Osteocyte (in vitro differentiated cells): ENCODE measurements around the gene CDC6. TPM values are rescaled to one million over a fixed set of nuclear protein-coding genes. Genes with fewer than 3 reads are reported as not detected.
"Not testable (repeated sequence)": the region's sequence is repeated elsewhere in the genome, so short reads cannot be mapped to it uniquely, and the experiment has no call there.

Source experiments
- DNase-seq: peaks from one replicate; pipeline ENCODE4 v3.0.0; 2021; ENCODE audit warnings: mixed read lengths; ENCODE audit not compliant: unreplicated experiment; ENCODE audit errors: extremely low spot score
- H3K27ac Mint-ChIP-seq: one replicate; pipeline ENCODE4 v1.8.0; 2021; ENCODE audit warnings: mild to moderate bottlenecking, mixed read lengths; ENCODE audit not compliant: unreplicated experiment
- H3K27me3 Mint-ChIP-seq: one replicate; pipeline ENCODE4 v1.8.0; 2021; ENCODE audit warnings: mixed read lengths; ENCODE audit not compliant: unreplicated experiment
- H3K36me3 Mint-ChIP-seq: one replicate; pipeline ENCODE4 v1.8.0; 2021; ENCODE audit warnings: mixed read lengths; ENCODE audit not compliant: unreplicated experiment
- H3K4me1 Mint-ChIP-seq: one replicate; pipeline ENCODE4 v1.8.0; 2021; ENCODE audit warnings: mixed read lengths; ENCODE audit not compliant: unreplicated experiment
- H3K4me3 Mint-ChIP-seq: one replicate; pipeline ENCODE4 v1.8.0; 2021; ENCODE audit warnings: mild to moderate bottlenecking, moderate library complexity, mixed read lengths; ENCODE audit not compliant: unreplicated experiment
- H3K9me3 Mint-ChIP-seq: one replicate; pipeline ENCODE4 v1.8.0; 2021; ENCODE audit warnings: mixed read lengths; ENCODE audit not compliant: unreplicated experiment
- total RNA-seq: library from RNA; stranded (reverse); gene quantifications from 2 replicates; pipeline ENCODE4 v1.2.1, GENCODE V29; 2021
- TF ChIP-seq, protein P1 (sequence below): fragments of 200-600 bp; sonication (generic); IDR thresholded peaks from 2 replicates; pipeline ENCODE4 v1.5.0; 2021; ENCODE audit warnings: antibody characterized with exemption, mild to moderate bottlenecking, moderate library complexity

CDC6 gene
- total RNA-seq, 1 donor from 2014 or later, result 10.8 TPM

DNA sequence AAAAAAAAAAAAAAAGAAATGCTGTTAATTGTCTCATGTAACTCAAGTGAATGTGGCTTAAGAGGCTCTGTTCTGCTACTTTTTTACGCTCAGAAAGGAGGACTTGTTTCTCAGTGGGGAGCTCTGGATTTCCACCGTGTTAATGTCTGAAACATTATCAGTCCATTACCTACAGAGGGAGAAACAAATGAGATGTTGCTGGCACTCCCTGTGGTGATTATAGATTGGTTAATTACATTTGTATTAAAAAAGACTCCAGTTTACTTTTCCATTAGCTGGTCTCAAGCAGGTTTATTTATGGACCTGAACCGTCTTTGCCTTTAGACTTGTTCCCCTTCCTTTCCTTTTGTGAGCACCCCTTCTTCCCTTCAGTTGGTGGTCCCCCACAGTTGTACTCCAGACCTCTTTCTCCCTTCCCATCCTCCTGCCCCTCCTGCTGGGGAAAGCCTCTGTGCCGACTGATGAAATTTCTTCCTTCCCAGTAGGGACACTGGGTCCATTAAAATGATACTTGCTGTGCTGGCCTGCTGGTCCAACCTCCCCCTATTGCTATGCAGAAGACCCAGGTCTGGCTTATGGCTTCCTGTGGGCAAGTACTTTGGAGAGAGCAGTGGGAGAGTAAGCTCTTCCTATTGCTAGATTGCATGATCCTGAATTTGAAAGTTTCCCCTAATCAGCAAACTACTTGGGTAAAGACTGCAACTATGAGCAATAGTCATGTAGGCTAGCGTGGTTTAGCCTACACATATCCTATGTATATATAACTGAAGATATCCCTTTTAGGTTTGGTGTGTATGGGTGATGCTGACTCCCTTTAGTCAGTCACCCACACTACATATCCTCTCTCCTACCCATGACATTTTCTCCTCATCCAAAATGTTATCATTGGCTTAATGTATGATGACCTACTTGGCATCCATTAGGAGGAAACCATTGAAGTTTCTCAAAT is 8.1 kb downstream of the CDC6 start:
- Mint-ChIP-seq H3K4me1 (peaks cover 23% of the 10 kb centered on the region), H3K27ac (peak overlapping the region; percentile 31), H3K27me3 (no peaks in the 10 kb centered on the region), H3K36me3 (peaks cover 5% of the 10 kb centered on the region), H3K4me3 (no peak overlapping the region), H3K9me3 (no peaks in the 10 kb centered on the region)
- TF ChIP-seq, protein P1, sequence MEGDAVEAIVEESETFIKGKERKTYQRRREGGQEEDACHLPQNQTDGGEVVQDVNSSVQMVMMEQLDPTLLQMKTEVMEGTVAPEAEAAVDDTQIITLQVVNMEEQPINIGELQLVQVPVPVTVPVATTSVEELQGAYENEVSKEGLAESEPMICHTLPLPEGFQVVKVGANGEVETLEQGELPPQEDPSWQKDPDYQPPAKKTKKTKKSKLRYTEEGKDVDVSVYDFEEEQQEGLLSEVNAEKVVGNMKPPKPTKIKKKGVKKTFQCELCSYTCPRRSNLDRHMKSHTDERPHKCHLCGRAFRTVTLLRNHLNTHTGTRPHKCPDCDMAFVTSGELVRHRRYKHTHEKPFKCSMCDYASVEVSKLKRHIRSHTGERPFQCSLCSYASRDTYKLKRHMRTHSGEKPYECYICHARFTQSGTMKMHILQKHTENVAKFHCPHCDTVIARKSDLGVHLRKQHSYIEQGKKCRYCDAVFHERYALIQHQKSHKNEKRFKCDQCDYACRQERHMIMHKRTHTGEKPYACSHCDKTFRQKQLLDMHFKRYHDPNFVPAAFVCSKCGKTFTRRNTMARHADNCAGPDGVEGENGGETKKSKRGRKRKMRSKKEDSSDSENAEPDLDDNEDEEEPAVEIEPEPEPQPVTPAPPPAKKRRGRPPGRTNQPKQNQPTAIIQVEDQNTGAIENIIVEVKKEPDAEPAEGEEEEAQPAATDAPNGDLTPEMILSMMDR, result no peak
- no peak for DNase-seq

- Mint-ChIP-seq H3K4me3 (no peak overlapping the region), H3K4me1 (peaks cover 23% of the 10 kb centered on the region), H3K9me3 (no peaks in the 10 kb centered on the region), H3K27me3 (no peaks in the 10 kb centered on the region), H3K27ac (no peak overlapping the region), H3K36me3 (peaks cover 5% of the 10 kb centered on the region)
- DNase-seq, result no peak
- TF ChIP-seq, protein P1, result no peak
Measured at GRCh38 chr17:40297511-40297910, 9.8 kb downstream of the CDC6 start.

GRCh38 chr17:40298726-40299125 is 11.0 kb downstream of the CDC6 start:
- DNase-seq, result no peak
- Mint-ChIP-seq H3K27me3 (no peaks in the 10 kb centered on the region), H3K27ac (peak overlapping the region; percentile 72), H3K9me3 (no peaks in the 10 kb centered on the region), H3K4me3 (no peak overlapping the region), H3K4me1 (peaks cover 32% of the 10 kb centered on the region), H3K36me3 (peaks cover 5% of the 10 kb centered on the region)
- TF ChIP-seq, protein P1, result no peak

GRCh38 chr17:40299159-40299757 is 11.6 kb downstream of the CDC6 start:
- H3K27me3 Mint-ChIP-seq, H3K36me3 Mint-ChIP-seq, H3K4me3 Mint-ChIP-seq, H3K9me3 Mint-ChIP-seq, DNase-seq: not testable (repeated sequence)
- peak overlapping the region; percentile 72 for H3K27ac Mint-ChIP-seq
- H3K4me1 Mint-ChIP-seq, result peaks cover 38% of the 10 kb centered on the region

DNA sequence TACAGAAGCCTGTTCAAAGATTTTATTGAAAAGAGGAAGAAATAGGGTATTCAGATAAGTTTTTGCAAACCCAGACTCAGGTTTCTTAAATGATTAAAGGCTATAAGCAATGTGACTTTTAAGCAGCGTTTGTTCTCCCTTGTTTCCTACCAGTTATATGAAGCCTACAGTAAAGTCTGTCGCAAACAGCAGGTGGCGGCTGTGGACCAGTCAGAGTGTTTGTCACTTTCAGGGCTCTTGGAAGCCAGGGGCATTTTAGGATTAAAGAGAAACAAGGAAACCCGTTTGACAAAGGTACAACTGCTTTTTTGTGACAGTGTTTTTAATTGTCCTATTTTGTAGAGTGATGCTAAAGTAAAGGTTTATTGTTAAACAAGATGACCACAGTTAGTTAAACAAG is 13.6 kb downstream of the CDC6 start:
- H3K9me3 Mint-ChIP-seq, result no peaks in the 10 kb centered on the region
- TF ChIP-seq, protein P1, result peak; percentile 39
- H3K4me3 Mint-ChIP-seq, result no peak overlapping the region
- H3K27me3 Mint-ChIP-seq, result no peaks in the 10 kb centered on the region
- no peak for DNase-seq
- peaks cover 46% of the 10 kb centered on the region for H3K4me1 Mint-ChIP-seq
- peaks cover 2% of the 10 kb centered on the region for H3K36me3 Mint-ChIP-seq
- H3K27ac Mint-ChIP-seq, result no peak overlapping the region
